Central memory CD4-positive, alpha-beta T cell (primary cell): Measurements from ENCODE around the gene CANT1.
"Not testable (repeated sequence)": the region's sequence is repeated elsewhere in the genome, so short reads cannot be mapped to it uniquely, and the experiment has no call there.

Experiments
- DNase-seq: peaks from one replicate; pipeline ENCODE4 v3.0.0; 2022

Gene CANT1

GRCh38 chr17:79027274-79027924, 17.8 kb upstream of the CANT1 start:
- DNase-seq: no peak

- DNase-seq: no peak
These were observed 17.1 kb upstream of the CANT1 start for GRCh38 chr17:79026376-79027273.

GRCh38 chr17:79024901-79025737, 15.6 kb upstream of the CANT1 start:
- DNase-seq: no peak

GRCh38 chr17:79023886-79024771, 14.6 kb upstream of the CANT1 start, which contains the start of gene C1QTNF1:
Gene C1QTNF1, plus strand, starts transcription at chr17:79024169. Its CDS starts 19,800 bp downstream, at chr17:79043969.
- DNase-seq: peak; percentile 19

- DNase-seq: no peak
These were observed 13.7 kb upstream of the CANT1 start for GRCh38 chr17:79023180-79023705.

GRCh38 chr17:79022507-79022991, 13.0 kb upstream of the CANT1 start:
- DNase-seq: no peak

GRCh38 chr17:79021929-79022328, 12.4 kb upstream of the CANT1 start:
- DNase-seq: not testable (repeated sequence)

- DNase-seq: no peak
These were observed 11.2 kb upstream of the CANT1 start for GRCh38 chr17:79020631-79021301.

GRCh38 chr17:79019632-79020584, 10.3 kb upstream of the CANT1 start:
- peak; percentile 44 for DNase-seq

GRCh38 chr17:79019261-79019631, 9.7 kb upstream of the CANT1 start:
- DNase-seq: no peak

GRCh38 chr17:79018370-79018695, 8.8 kb upstream of the CANT1 start:
- DNase-seq: no peak

GRCh38 chr17:79017546-79018369, 8.2 kb upstream of the CANT1 start:
- no peak for DNase-seq

- DNase-seq: no peak
These were observed 4.7 kb upstream of the CANT1 start for GRCh38 chr17:79014158-79014758.

GRCh38 chr17:79012563-79013134, 3.1 kb upstream of the CANT1 start:
- no peak for DNase-seq

GRCh38 chr17:79011451-79012147, 2.0 kb upstream of the CANT1 start:
- DNase-seq: no peak

GRCh38 chr17:79010304-79010646, 711 bp upstream of the CANT1 start:
- DNase-seq: no peak

- DNase-seq: no peak
These were observed 737 bp downstream of the CANT1 start for GRCh38 chr17:79008666-79009387.
